ENCODE results near the gene SNRPE. TPM values are rescaled to one million over a fixed set of nuclear protein-coding genes. Genes with fewer than 3 reads are reported as not detected.

Gene SNRPE
- total RNA-seq, 1 experiment from 2014 or later, result 140 TPM

- no peak for DNase-seq (ENCODE audit: low read depth, low spot score)
- in situ Hi-C loops (cut with HindIII; ENCODE audit: low pct_unique_long_range_greater_than_20kb, low sequenced_read_pairs), result no loop called here
Measured at GRCh38 chr1:203916756-203917155, 55.4 kb downstream of the SNRPE start.

Small RNA genes lying within 50 kb of the gene (small RNA-seq; reads per million reads assigned to genes)
- 0 reads per million in 2 experiments for gene HSPE1P6

Other genes with a start within 250 kb of the SNRPE start
- 39.1 and 45.2 TPM in 2 replicates for gene ATP2B4, start 234.8 kb upstream of the SNRPE start, total RNA-seq (2014; rRNA removed; shearing (Covaris generic))
- not detected in 2 replicates for gene LAX1, start 96.4 kb upstream of the SNRPE start, total RNA-seq (2014; rRNA removed; shearing (Covaris generic))
- gene ZBED6, start 66.0 kb upstream of the SNRPE start, total RNA-seq (2014; rRNA removed; shearing (Covaris generic)), result 10.3 and 14.7 TPM in 2 replicates
- 75.1 and 85.2 TPM in 2 replicates for gene ZC3H11A, start 66.0 kb upstream of the SNRPE start, total RNA-seq (2014; rRNA removed; shearing (Covaris generic))
- gene SOX13, start 211.5 kb downstream of the SNRPE start, total RNA-seq (2014; rRNA removed; shearing (Covaris generic)), result 7.7 and 9.7 TPM in 2 replicates